Measurements from ENCODE around the gene SAT2. TPM values are rescaled to one million over a fixed set of nuclear protein-coding genes. Genes with fewer than 3 reads are reported as not detected.

Gene SAT2
- total and polyA plus RNA-seq, 10 of the 15 experiments (the other 5 are each of a cell fraction or from before 2014, with no cell fraction given): 14.6 to 44.0 (median 27.9) TPM

DNA sequence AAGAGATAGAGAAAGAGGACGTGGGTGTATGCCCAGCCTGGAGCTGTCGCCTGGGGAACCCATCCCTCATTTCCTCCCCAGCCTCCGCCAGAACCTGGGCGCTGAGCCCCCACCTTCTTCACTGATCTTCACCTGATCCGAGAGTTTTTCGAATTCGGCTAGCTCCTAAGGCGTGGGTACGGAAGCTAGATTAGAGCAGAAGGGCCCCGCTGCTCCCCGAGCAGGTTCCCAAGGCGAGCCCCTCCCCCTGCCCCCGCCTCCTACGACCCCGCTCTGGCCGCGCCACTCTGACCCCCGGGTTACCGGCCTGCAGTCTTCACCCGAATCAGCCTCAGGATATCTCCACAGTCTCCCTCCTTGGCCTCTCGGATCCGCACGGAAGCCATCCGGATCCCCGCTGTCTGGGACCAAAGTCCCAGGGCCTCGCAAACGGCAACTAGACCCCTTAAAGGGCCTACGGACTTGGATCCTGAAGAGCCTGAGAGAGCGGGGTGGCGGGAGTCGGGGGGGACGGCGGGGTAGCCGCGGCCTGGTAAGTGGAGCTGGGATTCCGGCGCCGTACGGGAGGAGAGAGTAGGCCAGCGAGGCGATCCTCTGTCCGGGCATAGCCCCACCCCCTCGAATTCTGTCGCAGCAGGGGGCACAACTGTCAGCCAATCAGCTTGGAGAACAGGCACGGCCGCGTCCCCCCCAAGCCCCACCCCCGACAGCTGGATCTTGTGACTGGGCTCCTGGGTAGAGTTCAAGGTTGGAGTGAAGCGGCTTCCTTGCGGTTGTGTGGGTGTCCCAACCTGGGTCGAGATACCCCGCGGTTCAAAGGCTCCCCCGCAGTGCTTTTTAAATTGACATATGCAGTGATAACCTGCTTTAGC is at the start of gene SAT2 (continued):
- no peak for TF ChIP-seq ZBTB11 (CRISPR knock-in tag; IDR thresholded peaks at IDR 0.05)

GRCh38 chr17:7676533-7676932 is 48.9 kb upstream of the SAT2 start:
- no peaks in the 10 kb centered on the region for H3K4me1 ChIP-seq (ENCODE audit: control insufficient read depth, insufficient read depth, low read length)
- SMC1A ChIA-PET (ENCODE audit: uncharacterized antibody, unreplicated experiment): no interaction called here
- CTCF ChIA-PET: interaction anchor here (1.1 kb wide), 1 partner anchor 11 kb away, joined by 3 read pairs; no protein-coding TSS in a partner anchor
- H3K27me3 ChIP-seq (replicated peaks in 1 of 2; ENCODE audit: control insufficient read depth in 2 of 2, insufficient read depth in 2 of 2, low read length in 1 of 2): no peaks in the 10 kb centered on the region
- no peaks in the 10 kb centered on the region; the same call in 1 of the 2 replicates for H4K20me1 ChIP-seq (ENCODE audit: control insufficient read depth, insufficient read depth)
- in situ Hi-C loops (cut with MboI): no loop called here
- DNase-seq (ENCODE audit: low read depth, low spot score) (no peak), ATAC-seq (no peak), FAIRE-seq (no peak)
- POLR2A ChIA-PET: interaction anchor here (0.7 kb wide), 1 partner anchor 282 kb away, joined by 3 read pairs; the partner anchor contains the start of gene PLSCR3
- 100% methylated on average over 5 of the region's 5 CpGs for WGBS (ENCODE audit: insufficient coverage, insufficient replicate concordance, low lambda C conversion rate, missing lambda C conversion rate)
- intact Hi-C loops (cut with micrococcal nuclease; ENCODE audit: unreplicated experiment): loop anchor here (5.0 kb wide), 1 partner anchor 44 kb away; the partner anchor contains the start of gene SHBG
- no peak overlapping the region for H3K27ac ChIP-seq (ENCODE audit: control insufficient read depth, insufficient read depth)
- H3K9ac ChIP-seq (ENCODE audit: control insufficient read depth, insufficient read depth, low read length): no peak overlapping the region
- peaks cover 8% of the 10 kb centered on the region for H3K9me3 ChIP-seq (replicated peaks; ENCODE audit: control insufficient read depth, insufficient read depth, low read length)
- no peak overlapping the region for H2AFZ ChIP-seq (ENCODE audit: control insufficient read depth, low read depth, low read length)
- no peak overlapping the region for H3K4me2 ChIP-seq (ENCODE audit: control insufficient read depth, insufficient read depth)
- RAD21 ChIA-PET (ENCODE audit: unreplicated experiment): no interaction called here
- peaks cover 15 to 17% of the 10 kb centered on the region in 2 experiments for H3K36me3 ChIP-seq (ENCODE audit: control insufficient read depth in 2 of 2, insufficient read depth in 2 of 2, low read length in 1 of 2)
- no peak overlapping the region for H3K4me3 ChIP-seq
- TF ChIP-seq, protein P1, sequence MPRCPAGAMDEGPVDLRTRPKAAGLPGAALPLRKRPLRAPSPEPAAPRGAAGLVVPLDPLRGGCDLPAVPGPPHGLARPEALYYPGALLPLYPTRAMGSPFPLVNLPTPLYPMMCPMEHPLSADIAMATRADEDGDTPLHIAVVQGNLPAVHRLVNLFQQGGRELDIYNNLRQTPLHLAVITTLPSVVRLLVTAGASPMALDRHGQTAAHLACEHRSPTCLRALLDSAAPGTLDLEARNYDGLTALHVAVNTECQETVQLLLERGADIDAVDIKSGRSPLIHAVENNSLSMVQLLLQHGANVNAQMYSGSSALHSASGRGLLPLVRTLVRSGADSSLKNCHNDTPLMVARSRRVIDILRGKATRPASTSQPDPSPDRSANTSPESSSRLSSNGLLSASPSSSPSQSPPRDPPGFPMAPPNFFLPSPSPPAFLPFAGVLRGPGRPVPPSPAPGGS (IDR thresholded peaks at IDR 0.05; ENCODE audit: borderline replicate concordance, insufficient read depth, low read depth, low read length, poor library complexity, severe bottlenecking): no peak
- TF ChIP-seq, protein P2, sequence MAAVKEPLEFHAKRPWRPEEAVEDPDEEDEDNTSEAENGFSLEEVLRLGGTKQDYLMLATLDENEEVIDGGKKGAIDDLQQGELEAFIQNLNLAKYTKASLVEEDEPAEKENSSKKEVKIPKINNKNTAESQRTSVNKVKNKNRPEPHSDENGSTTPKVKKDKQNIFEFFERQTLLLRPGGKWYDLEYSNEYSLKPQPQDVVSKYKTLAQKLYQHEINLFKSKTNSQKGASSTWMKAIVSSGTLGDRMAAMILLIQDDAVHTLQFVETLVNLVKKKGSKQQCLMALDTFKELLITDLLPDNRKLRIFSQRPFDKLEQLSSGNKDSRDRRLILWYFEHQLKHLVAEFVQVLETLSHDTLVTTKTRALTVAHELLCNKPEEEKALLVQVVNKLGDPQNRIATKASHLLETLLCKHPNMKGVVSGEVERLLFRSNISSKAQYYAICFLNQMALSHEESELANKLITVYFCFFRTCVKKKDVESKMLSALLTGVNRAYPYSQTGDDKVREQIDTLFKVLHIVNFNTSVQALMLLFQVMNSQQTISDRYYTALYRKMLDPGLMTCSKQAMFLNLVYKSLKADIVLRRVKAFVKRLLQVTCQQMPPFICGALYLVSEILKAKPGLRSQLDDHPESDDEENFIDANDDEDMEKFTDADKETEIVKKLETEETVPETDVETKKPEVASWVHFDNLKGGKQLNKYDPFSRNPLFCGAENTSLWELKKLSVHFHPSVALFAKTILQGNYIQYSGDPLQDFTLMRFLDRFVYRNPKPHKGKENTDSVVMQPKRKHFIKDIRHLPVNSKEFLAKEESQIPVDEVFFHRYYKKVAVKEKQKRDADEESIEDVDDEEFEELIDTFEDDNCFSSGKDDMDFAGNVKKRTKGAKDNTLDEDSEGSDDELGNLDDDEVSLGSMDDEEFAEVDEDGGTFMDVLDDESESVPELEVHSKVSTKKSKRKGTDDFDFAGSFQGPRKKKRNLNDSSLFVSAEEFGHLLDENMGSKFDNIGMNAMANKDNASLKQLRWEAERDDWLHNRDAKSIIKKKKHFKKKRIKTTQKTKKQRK (IDR thresholded peaks at IDR 0.05; ENCODE audit: low read depth, low read length): no peak
- TF ChIP-seq BCL11A (IDR thresholded peaks at IDR 0.05; ENCODE audit: low read depth, low read length) (no peak), ATF7 (IDR thresholded peaks at IDR 0.05; ENCODE audit: low read depth) (no peak), TCF3 (IDR thresholded peaks at IDR 0.05; ENCODE audit: borderline replicate concordance, insufficient read depth, low read depth, low read length) (no peak), PML (IDR thresholded peaks at IDR 0.05; ENCODE audit: low read length) (no peak), MEF2A (IDR thresholded peaks at IDR 0.05; ENCODE audit: insufficient read depth, low read depth, low read length) (no peak)
- TF ChIP-seq, protein P3, sequence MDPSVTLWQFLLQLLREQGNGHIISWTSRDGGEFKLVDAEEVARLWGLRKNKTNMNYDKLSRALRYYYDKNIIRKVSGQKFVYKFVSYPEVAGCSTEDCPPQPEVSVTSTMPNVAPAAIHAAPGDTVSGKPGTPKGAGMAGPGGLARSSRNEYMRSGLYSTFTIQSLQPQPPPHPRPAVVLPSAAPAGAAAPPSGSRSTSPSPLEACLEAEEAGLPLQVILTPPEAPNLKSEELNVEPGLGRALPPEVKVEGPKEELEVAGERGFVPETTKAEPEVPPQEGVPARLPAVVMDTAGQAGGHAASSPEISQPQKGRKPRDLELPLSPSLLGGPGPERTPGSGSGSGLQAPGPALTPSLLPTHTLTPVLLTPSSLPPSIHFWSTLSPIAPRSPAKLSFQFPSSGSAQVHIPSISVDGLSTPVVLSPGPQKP (IDR thresholded peaks at IDR 0.05; ENCODE audit: low read depth, low read length): no peak
- 0 out of 2 replicates have a peak, but pooled peaks cover 2% of the 10 kb centered on the region for H3K79me2 ChIP-seq (ENCODE audit: control insufficient read depth, insufficient read depth, low read length)
- BruUV-seq (replicated peaks): no TSS peak

Data from GM12878 (cell line).